Stomach (tissue), 9 donors: Measurements from ENCODE around the gene PFKL. TPM values are rescaled to one million over a fixed set of nuclear protein-coding genes. Genes with fewer than 3 reads are reported as not detected.

Source experiments
- DNase-seq, 2 donors: peaks; one replicate each; pipeline versions ENCODE4 v3.0.0 to v3.0.0-alpha.2; 2013 to 2019
- H3K27ac ChIP-seq, 5 donors: fragments of 200-600 bp in 4 of 5; sonication (generic) in 4 of 5; one replicate each; pipeline ENCODE4 v1.5.1; 2013 to 2019; ENCODE audit warnings: mild to moderate bottlenecking in 1 of 5, moderate library complexity in 1 of 5
- H3K27me3 ChIP-seq, 3 donors: fragments of 200-600 bp; sonication (generic); one replicate each; pipeline ENCODE4 v1.5.1; 2017 to 2019; ENCODE audit warnings: mixed run types in 1 of 3
- H3K36me3 ChIP-seq, 4 donors: fragments of 200-600 bp; sonication (generic); 1 replicate in 3 of 4; 2 replicates in 1 of 4; pipeline ENCODE4 v1.5.1; 2016 to 2019
- H3K4me1 ChIP-seq, 4 donors: fragments of 200-600 bp; sonication (generic); one replicate each; pipeline ENCODE4 v1.5.1; 2016 to 2019
- H3K4me3 ChIP-seq, 4 donors: fragments of 200-600 bp; sonication (generic) in 3 of 4; one replicate each; pipeline ENCODE4 v1.5.1; 2016 to 2019; ENCODE audit warnings: mild to moderate bottlenecking in 1 of 4
- H3K9me3 ChIP-seq, 4 donors: fragments of 200-600 bp; sonication (generic); one replicate each; pipeline ENCODE4 v1.5.1; 2016 to 2019
- CTCF ChIP-seq, 7 experiments: fragments of 450-650 bp in 4 of 7; fragments of 200-600 bp in 3 of 7; sonication (generic) in 3 of 7; IDR thresholded peaks; one replicate each; pipeline ENCODE4 v1.5.1; 2016 to 2019; ENCODE audit warnings: antibody characterized with exemption in 7 of 7, control low read depth in 2 of 7, mild to moderate bottlenecking in 1 of 7
- EP300 ChIP-seq: sonication (generic); formaldehyde crosslinking; IDR thresholded peaks from one replicate; pipeline ENCODE4 v1.6.1; 2017; ENCODE audit warnings: antibody characterized with exemption
- POLR2A ChIP-seq, 4 donors: fragments of 450-650 bp; IDR thresholded peaks; one replicate each; pipeline ENCODE4 v1.6.1; 2016; ENCODE audit warnings: antibody characterized with exemption in 4 of 4, control low read depth in 2 of 4, mild to moderate bottlenecking in 1 of 4, moderate library complexity in 1 of 4
- POLR2AphosphoS5 ChIP-seq, 3 donors: sonication (generic); formaldehyde crosslinking; IDR thresholded peaks; one replicate each; pipeline ENCODE4 v1.6.1; 2016; ENCODE audit warnings: antibody characterized with exemption in 3 of 3
- WGBS, 5 donors: extraction: QIAGEN DNeasy Blood & Tissue Kit in 3 of 5; methylation state at CpG; one replicate each; pipeline versions ENCODE4 v1.1.5 to v1.1.7; 2013 to 2018; 5-methylcytosine and 5-hydroxymethylcytosine counted together
- intact Hi-C: fragments of 100-400 bp; cut with DNase I; formaldehyde crosslinking; loops from one replicate; pipeline ENCODE4 v1.15.1; 2023; ENCODE audit warnings: low total_unique reads
- polyA plus RNA-seq, 3 donors: library from polyadenylated mRNA; stranded (reverse); fragments of 200-250 nt; gene quantifications; one replicate each; pipeline ENCODE4 v1.2.3, GENCODE V29; 2013
- total RNA-seq, 5 donors: library from RNA; depleted of rRNA; stranded (reverse); fragments of >200 nt; gene quantifications; one replicate each; pipeline versions ENCODE4 v1.1.0 to v1.2.3, GENCODE V29; 2014 to 2016
- donor health status: healthy with polysubstance abuse.
- donor health status: Bipolar disorder and iron deficiency.
- donor health status: healthy.

Gene PFKL
- total and polyA plus RNA-seq, 8 donors, result 83.0 to 283 (median 130) TPM

- DNase-seq, result no peak
Measured at GRCh38 chr21:44272284-44272858, 27.5 kb upstream of the PFKL start.

GRCh38 chr21:44273046-44273445 is 26.8 kb upstream of the PFKL start:
- Histone ChIP-seq H3K4me3 (no peak overlapping the region), H3K4me1 (no peaks in the 10 kb centered on the region), H3K27ac (no peak overlapping the region), H3K9me3 (no peaks in the 10 kb centered on the region), H3K27me3 (peaks cover 0 to 11% (median 0%) of the 10 kb centered on the region in 3 donors), H3K36me3 (no peaks in the 10 kb centered on the region)
- no peak for DNase-seq
- 67 to 100% (median 78%) methylated on average over 1 to 7 of the region's 7 CpGs for WGBS, 5 donors
- intact Hi-C loops, result no loop called here
- no peak for TF ChIP-seq POLR2A (IDR thresholded peaks at IDR 0.05)
- no peak for TF ChIP-seq POLR2AphosphoS5 (IDR thresholded peaks at IDR 0.05)
- TF ChIP-seq CTCF (IDR thresholded peaks at IDR 0.05), result no peak
- TF ChIP-seq EP300, result no peak

More at GRCh38 chr21:44272284-44272858, 27.5 kb upstream of the PFKL start:
- no peaks in the 10 kb centered on the region for H3K4me1 ChIP-seq
- intact Hi-C loops, result no loop called here
- 81 to 94% (median 91%) methylated on average over 10 to 18 of the region's 18 CpGs for WGBS, 5 donors
- no peak overlapping the region for H3K27ac ChIP-seq
- H3K36me3 ChIP-seq, result no peaks in the 10 kb centered on the region
- H3K4me3 ChIP-seq, result no peak overlapping the region
- H3K9me3 ChIP-seq, result no peaks in the 10 kb centered on the region
- H3K27me3 ChIP-seq, result peaks cover 0 to 11% (median 0%) of the 10 kb centered on the region in 3 donors
- no peak for TF ChIP-seq EP300
- TF ChIP-seq POLR2A (IDR thresholded peaks at IDR 0.05), result no peak
- no peak for TF ChIP-seq POLR2AphosphoS5 (IDR thresholded peaks at IDR 0.05)
- TF ChIP-seq CTCF (IDR thresholded peaks at IDR 0.05), result no peak

GRCh38 chr21:44275041-44275440 is 24.8 kb upstream of the PFKL start:
- H3K4me1 ChIP-seq, result no peaks in the 10 kb centered on the region
- no peak for TF ChIP-seq POLR2A (IDR thresholded peaks at IDR 0.05)
- TF ChIP-seq POLR2AphosphoS5 (IDR thresholded peaks at IDR 0.05), result no peak
- no peak for TF ChIP-seq CTCF (IDR thresholded peaks at IDR 0.05)
- no peak for TF ChIP-seq EP300
- H3K27me3 ChIP-seq, result peaks cover 0 to 11% (median 0%) of the 10 kb centered on the region in 3 donors
- WGBS, 5 donors, result 58 to 71% (median 64%) methylated on average over 5 of the region's 5 CpGs
- H3K4me3 ChIP-seq, result no peak overlapping the region
- no peak for DNase-seq
- intact Hi-C loops, result no loop called here
- H3K27ac ChIP-seq, result no peak overlapping the region
- no peaks in the 10 kb centered on the region for H3K36me3 ChIP-seq
- no peaks in the 10 kb centered on the region for H3K9me3 ChIP-seq

- no peaks in the 10 kb centered on the region for H3K4me1 ChIP-seq
- no peak overlapping the region for H3K27ac ChIP-seq
- WGBS, 5 donors, result 83 to 86% (median 84%) methylated on average over 18 to 19 of the region's 19 CpGs
- no peak for DNase-seq
- intact Hi-C loops, result no loop called here
- no peak overlapping the region for H3K4me3 ChIP-seq
- peaks cover 0 to 3% (median 0%) of the 10 kb centered on the region in 3 donors for H3K27me3 ChIP-seq
- TF ChIP-seq EP300 (no peak), POLR2AphosphoS5 (IDR thresholded peaks at IDR 0.05) (no peak)
- H3K36me3 ChIP-seq, result no peaks in the 10 kb centered on the region
- no peaks in the 10 kb centered on the region for H3K9me3 ChIP-seq
Measured at GRCh38 chr21:44279354-44280260, 20.2 kb upstream of the PFKL start.
